ENCODE data around the gene SCYL2.

- TF ChIP-seq RFX5 (IDR thresholded peaks at IDR 0.05; ENCODE audit: low read depth, low read length), result no peak
- TF ChIP-seq SP1 (IDR thresholded peaks at IDR 0.05), result no peak
- TF ChIP-seq SP1 (CRISPR knock-in tag; IDR thresholded peaks at IDR 0.05), result no peak
- no peak for TF ChIP-seq CREM (IDR thresholded peaks at IDR 0.05)
- TF ChIP-seq CREM (CRISPR knock-in tag; IDR thresholded peaks at IDR 0.05), result no peak
- TF ChIP-seq POLR2AphosphoS5 (IDR thresholded peaks at IDR 0.05; ENCODE audit: low read depth, low read length), result no peak
- no peak for TF ChIP-seq ZKSCAN5 (CRISPR knock-in tag; IDR thresholded peaks at IDR 0.05)
- no peak for TF ChIP-seq ZGPAT (CRISPR knock-in tag; IDR thresholded peaks at IDR 0.05)
- TF ChIP-seq ZNF441 (CRISPR knock-in tag; IDR thresholded peaks at IDR 0.05; ENCODE audit: borderline replicate concordance), result no peak
- no peak for TF ChIP-seq GABPA (IDR thresholded peaks at IDR 0.05; ENCODE audit: low read depth, low read length)
- TF ChIP-seq GABPA (CRISPR knock-in tag; IDR thresholded peaks at IDR 0.05; ENCODE audit: low read depth), result no peak
- no peak for TF ChIP-seq ETV6 (CRISPR knock-in tag; conservative IDR thresholded peaks at IDR 0.05)
- no peak for TF ChIP-seq REST (IDR thresholded peaks at IDR 0.05; ENCODE audit: borderline replicate concordance in 1 of 2, low read depth in 1 of 2, low read length in 2 of 2)
- no peak for TF ChIP-seq CHCHD3 (CRISPR knock-in tag; IDR thresholded peaks at IDR 0.05)
- no peak for TF ChIP-seq GTF2F1 (IDR thresholded peaks at IDR 0.05; ENCODE audit: low read length)
- TF ChIP-seq ZNF280D (CRISPR knock-in tag; IDR thresholded peaks at IDR 0.05), result no peak
- TF ChIP-seq CTCF (CRISPR knock-in tag; IDR thresholded peaks at IDR 0.05), result no peak
Measured at GRCh38 chr12:100311317-100311716, 44.3 kb downstream of the SCYL2 start.

Data from HepG2 (cell line).